ENCODE data around the gene ATXN7L1. TPM values are rescaled to one million over a fixed set of nuclear protein-coding genes. Genes with fewer than 3 reads are reported as not detected.

Gene ATXN7L1
- polyA plus RNA-seq, 1 of the 3 experiments (the other 2 are of a cell fraction) = 6.0 TPM

DNA sequence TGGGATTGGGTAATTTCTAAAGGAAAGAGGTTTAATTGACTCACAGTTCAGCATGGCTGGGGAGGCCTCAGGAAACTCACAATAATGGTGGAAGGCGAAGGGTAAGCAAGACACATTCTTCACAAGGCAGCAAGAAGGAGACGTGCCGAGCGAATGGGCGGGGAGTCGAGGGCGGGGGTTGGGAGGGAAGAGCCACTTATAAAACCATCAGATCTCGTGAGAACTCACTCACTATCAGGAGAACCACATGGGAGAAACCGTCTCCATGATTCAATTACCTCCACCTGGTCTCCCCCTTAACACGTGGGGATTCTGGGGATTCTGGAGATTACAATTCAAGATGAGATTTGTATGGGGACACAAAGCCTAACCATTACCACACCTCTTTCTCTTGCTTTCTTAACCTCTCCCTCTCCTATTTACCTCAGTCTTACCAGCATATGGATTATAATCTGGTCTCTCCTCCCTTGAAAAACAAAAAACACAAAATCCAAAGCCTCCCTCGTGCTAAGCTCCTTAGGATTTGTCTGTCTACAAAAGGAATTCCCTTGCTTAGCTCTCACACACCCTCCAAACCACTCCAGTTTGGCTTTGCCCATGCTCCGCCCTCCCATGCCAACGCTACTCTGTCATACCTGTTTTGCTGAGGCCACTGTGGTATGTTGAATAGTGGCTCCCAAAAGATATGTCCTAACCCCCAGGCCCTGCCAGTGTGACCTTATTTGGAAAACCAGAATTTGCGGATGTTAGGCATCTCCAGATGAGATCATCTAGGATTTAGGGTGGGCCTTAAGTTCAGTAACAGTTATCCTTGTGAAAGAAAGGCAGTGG lies 275.5 kb downstream of the ATXN7L1 start:
- Histone ChIP-seq H3K4me1 (ENCODE audit: control insufficient read depth in 1 of 2, insufficient read depth in 2 of 2, low read depth in 1 of 2, low read length in 1 of 2) (peaks cover 0 to 2% of the 10 kb centered on the region in 2 experiments; a peak in 1 of 4 replicates), H3K27ac (ENCODE audit: low read depth in 2 of 2, low read length in 1 of 2) (no peak overlapping the region), H3K27me3 (ENCODE audit: insufficient read depth) (no peaks in the 10 kb centered on the region), H4K20me1 (ENCODE audit: insufficient read depth) (no peaks in the 10 kb centered on the region), H3K4me3 (ENCODE audit: low read depth in 2 of 2, low read length in 1 of 2) (no peak overlapping the region), H3F3A (replicated peaks; ENCODE audit: insufficient read depth) (no peaks in the 10 kb centered on the region), H3K9me3 (no peaks in the 10 kb centered on the region), H3K79me2 (ENCODE audit: insufficient read depth) (no peaks in the 10 kb centered on the region), H3K9ac (no peak overlapping the region), H3K9me2 (no peaks in the 10 kb centered on the region), H3K4me2 (no peak overlapping the region), H2AFZ (ENCODE audit: low read depth) (no peak overlapping the region), H3K36me3 (replicated peaks in 1 of 2; ENCODE audit: control insufficient read depth in 1 of 2, insufficient read depth in 2 of 2, low read length in 1 of 2) (peaks cover 0 to 3% of the 10 kb centered on the region in 2 experiments)
- ChIA-PET POLR2A (no interaction called here), CTCF (no interaction called here)
- DNase-seq = no peak
- WGBS (ENCODE audit: low lambda C conversion rate) = 80% methylated on average over 14 of the region's 14 CpGs
- TF ChIP-seq REST (IDR thresholded peaks at IDR 0.05; ENCODE audit: low read depth, low read length) (no peak), TEAD4 (IDR thresholded peaks at IDR 0.05; ENCODE audit: borderline replicate concordance, insufficient read depth) (no peak), ELF1 (IDR thresholded peaks at IDR 0.05) (no peak), RAD21 (IDR thresholded peaks at IDR 0.05; ENCODE audit: low read length) (no peak), FOSL2 (IDR thresholded peaks at IDR 0.05; ENCODE audit: borderline replicate concordance, low read depth) (no peak), SMC3 (IDR thresholded peaks at IDR 0.05; ENCODE audit: low read depth, low read length) (no peak), NRF1 (IDR thresholded peaks at IDR 0.05; ENCODE audit: low read depth, low read length) (no peak), EZH2phosphoT487 (IDR thresholded peaks at IDR 0.05; ENCODE audit: borderline replicate concordance, low read depth) (no peak), ZBTB33 (IDR thresholded peaks at IDR 0.05; ENCODE audit: borderline replicate concordance, low read depth) (no peak)
- TF ChIP-seq, protein P1, sequence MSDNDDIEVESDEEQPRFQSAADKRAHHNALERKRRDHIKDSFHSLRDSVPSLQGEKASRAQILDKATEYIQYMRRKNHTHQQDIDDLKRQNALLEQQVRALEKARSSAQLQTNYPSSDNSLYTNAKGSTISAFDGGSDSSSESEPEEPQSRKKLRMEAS (IDR thresholded peaks at IDR 0.05; ENCODE audit: low read depth) = no peak
- TF ChIP-seq, protein P2, sequence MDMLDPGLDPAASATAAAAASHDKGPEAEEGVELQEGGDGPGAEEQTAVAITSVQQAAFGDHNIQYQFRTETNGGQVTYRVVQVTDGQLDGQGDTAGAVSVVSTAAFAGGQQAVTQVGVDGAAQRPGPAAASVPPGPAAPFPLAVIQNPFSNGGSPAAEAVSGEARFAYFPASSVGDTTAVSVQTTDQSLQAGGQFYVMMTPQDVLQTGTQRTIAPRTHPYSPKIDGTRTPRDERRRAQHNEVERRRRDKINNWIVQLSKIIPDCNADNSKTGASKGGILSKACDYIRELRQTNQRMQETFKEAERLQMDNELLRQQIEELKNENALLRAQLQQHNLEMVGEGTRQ (IDR thresholded peaks at IDR 0.05; ENCODE audit: borderline replicate concordance, low read depth, low read length) = no peak

All from SK-N-SH (cell line).